Mucosa of descending colon (tissue), 3 donors: ENCODE measurements around the gene ZNF366. TPM values are rescaled to one million over a fixed set of nuclear protein-coding genes. Genes with fewer than 3 reads are reported as not detected.

ENCODE experiments used
- ATAC-seq: fragments of 200-7000 bp; cut with Tn5 transposase; one replicate; pipeline ENCODE4 v1.9.1; 2020; ENCODE audit warnings: mild to moderate bottlenecking, moderate library complexity
- DNase-seq, 3 donors: peaks; one replicate each; pipeline ENCODE4 v3.0.0-alpha.2; 2020
- H3K36me3 ChIP-seq: fragments of 200-600 bp; one replicate; pipeline ENCODE4 v1.8.0; 2021; ENCODE audit warnings: low read depth, mild to moderate bottlenecking
- H3K4me1 ChIP-seq: fragments of 200-600 bp; one replicate; pipeline ENCODE4 v1.8.0; 2021; ENCODE audit warnings: low read depth, mild to moderate bottlenecking
- H3K4me3 ChIP-seq: fragments of 200-600 bp; one replicate; pipeline ENCODE4 v1.8.0; 2021; ENCODE audit warnings: mild to moderate bottlenecking
- H3K9me3 ChIP-seq: fragments of 200-600 bp; one replicate; pipeline ENCODE4 v1.8.0; 2021; ENCODE audit warnings: mild to moderate bottlenecking
- CTCF ChIP-seq: fragments of 200-600 bp; IDR thresholded peaks from one replicate; pipeline ENCODE4 v1.8.0; 2022; ENCODE audit warnings: antibody characterized with exemption, mild to moderate bottlenecking
- intact Hi-C, 2 donors: fragments of 100-400 bp; cut with DNase I in 1 of 2; cut with micrococcal nuclease in 1 of 2; formaldehyde crosslinking; loops; one replicate each; pipeline versions ENCODE4 v1.11.0 to v1.11.1; 2022; cut with DNase I, micrococcal nuclease
- total RNA-seq, 3 donors: library from RNA; stranded (reverse); fragmentation: NEBNext Ultra II Directional in 2 of 3; extraction: Animal tissue kit (Norgen Biotek cat#: 25700) in 2 of 3; gene quantifications; one replicate each; pipeline versions ENCODE4 v1.2.1 to v1.2.4, GENCODE V29; 2021 to 2023
- donor health status: DM: no; HTN: no; CAD: no; lungs with moderate emphysema.
- donor health status: DM: no; HTN: no; CAD: no.
- donor health status: DM: no; HTN: yes; CAD: no.

Gene ZNF366
- total RNA-seq, 3 donors from 2014 or later = 0.96 to 1.6 (median 1.6) TPM

GRCh38 chr5:72394688-72395087 lies 112.5 kb downstream of the ZNF366 start:
- H3K9me3 ChIP-seq = no peaks in the 10 kb centered on the region
- TF ChIP-seq CTCF = no peak
- no peak overlapping the region for H3K4me3 ChIP-seq
- no peaks in the 10 kb centered on the region for H3K4me1 ChIP-seq
- H3K36me3 ChIP-seq = no peaks in the 10 kb centered on the region
- intact Hi-C loops = no loop called here
- no peak for ATAC-seq
- peak in 1 of 3 donors; percentile 32 for DNase-seq

GRCh38 chr5:72393052-72393451 lies 114.2 kb downstream of the ZNF366 start:
- no peak for TF ChIP-seq CTCF
- ATAC-seq (no peak), DNase-seq (no peak)
- no peaks in the 10 kb centered on the region for H3K4me1 ChIP-seq
- no peaks in the 10 kb centered on the region for H3K9me3 ChIP-seq
- intact Hi-C loops = no loop called here
- no peak overlapping the region for H3K4me3 ChIP-seq
- H3K36me3 ChIP-seq = no peaks in the 10 kb centered on the region

Other genes starting within 250 kb of the ZNF366 start
- 10 to 100 TPM; 32.7 to 40.3 (median 37.6) TPM for gene MRPS27, start 187.2 kb downstream of the ZNF366 start, total RNA-seq
- 1 to 10 TPM; 4.7 to 6.3 (median 5.2) TPM for gene PTCD2, start 187.0 kb downstream of the ZNF366 start, total RNA-seq